Globus pallidus (tissue), 1 donor: ENCODE results near the gene PLEKHA6.
"Not testable (repeated sequence)": the region's sequence is repeated elsewhere in the genome, so short reads cannot be mapped to it uniquely, and the experiment has no call there.

ENCODE experiments used
- DNase-seq: peaks from one replicate; pipeline ENCODE4 v3.0.0-alpha.2; 2015; ENCODE audit warnings: low spot score

Gene PLEKHA6

DNA sequence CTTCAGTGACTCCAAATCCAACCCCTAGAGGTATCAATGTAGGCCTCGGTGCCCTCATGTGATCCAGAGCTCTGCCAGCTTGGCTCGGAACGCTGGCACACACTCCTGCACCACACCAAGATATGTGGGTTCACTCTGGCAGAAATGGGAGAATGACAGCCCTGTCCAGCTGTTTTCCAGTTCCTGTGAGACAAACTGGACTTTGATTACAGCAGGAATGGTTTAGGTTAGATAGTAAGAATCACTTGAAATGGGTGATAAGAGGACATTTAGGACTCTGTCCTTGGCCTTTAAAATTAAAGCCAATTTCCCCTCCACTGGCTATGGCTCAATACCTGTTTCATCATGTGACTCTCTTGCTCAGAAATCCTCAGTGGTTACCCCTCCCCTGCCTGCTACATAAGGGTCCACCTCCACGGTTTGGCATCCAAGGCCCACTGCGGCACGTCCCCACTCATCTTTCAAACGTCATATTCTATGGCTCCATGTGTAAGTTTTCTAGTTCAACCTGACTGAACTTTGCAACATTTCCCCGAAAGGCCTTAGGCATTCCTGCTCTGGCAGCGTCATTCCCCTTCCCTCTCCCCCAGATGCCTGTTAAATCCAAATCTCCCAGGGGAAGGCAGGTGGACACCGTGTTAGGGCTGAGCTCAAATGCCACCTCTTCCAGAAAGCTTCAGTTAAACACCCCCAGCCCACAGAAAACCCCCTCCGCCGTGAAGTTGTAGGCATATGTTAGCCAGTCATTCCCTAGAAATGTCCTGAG is 44.7 kb downstream of the PLEKHA6 start:
- DNase-seq, result no peak

DNA sequence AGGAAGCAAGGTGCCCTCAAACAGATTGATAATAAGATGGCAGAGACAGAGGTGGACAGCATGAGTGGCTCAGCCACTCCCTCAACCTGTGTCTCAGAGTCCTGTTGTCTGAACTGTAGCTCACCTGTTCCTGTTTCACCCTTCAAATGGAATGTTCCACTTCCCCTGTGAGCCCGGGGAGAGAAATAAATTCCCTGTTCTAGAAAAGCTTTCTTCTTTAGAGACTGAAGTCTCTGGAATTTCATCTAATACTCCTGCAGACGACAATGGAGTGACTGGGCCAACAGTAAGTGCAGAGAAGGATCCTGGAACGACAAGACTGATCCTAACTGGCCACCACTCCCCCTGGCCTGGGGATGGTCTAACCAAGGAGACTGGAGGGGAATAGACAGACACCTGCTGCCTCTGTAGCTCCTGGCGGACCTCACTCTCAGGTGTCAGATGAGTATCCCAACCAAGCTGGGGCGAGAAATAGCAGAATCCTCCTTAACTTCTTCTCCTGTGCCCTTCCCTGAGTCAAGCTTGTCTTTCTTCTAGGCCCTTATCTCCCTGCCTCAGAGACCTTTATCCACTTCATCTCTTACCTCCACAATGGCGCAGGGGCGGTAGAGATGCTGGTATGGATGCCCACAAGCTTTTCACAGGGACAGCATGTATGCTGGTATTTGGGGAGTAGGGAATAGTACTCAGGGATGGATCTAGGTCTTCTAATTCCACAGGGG is 45.4 kb downstream of the PLEKHA6 start:
- DNase-seq, result no peak

- DNase-seq, result no peak
Observed at GRCh38 chr1:204313675-204314074, 46.1 kb downstream of the PLEKHA6 start.

- not testable (repeated sequence) for DNase-seq
Observed at GRCh38 chr1:204310970-204311369, 48.8 kb downstream of the PLEKHA6 start.

DNA sequence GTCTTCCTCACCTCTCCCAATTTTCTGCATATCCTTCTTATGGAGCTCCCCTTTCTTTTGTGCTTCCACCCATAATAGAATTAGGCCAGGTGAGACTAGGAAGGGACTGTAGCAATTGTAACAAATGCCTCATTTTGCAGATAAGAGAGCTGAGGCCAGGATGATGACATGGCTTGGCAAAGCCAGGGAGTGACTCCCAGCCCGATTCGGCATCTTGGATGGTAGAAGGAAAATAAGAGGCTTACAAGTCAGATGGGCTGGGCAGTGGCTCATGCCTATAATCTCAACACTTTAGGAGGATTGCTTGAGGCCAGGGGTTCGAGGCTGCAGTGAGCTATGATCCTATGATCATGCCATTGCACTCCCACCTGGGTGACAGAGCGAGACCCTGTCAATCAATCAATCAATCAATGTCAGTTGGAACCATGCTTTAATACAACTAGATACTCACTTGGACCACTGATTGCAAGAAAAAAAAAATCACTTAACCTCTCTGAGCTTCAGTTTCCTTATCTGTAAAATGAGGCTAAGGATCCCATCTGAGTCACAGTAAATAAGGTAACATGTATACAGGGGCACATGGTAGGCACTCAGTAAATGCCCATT is 51.6 kb downstream of the PLEKHA6 start:
- DNase-seq, result no peak

DNA sequence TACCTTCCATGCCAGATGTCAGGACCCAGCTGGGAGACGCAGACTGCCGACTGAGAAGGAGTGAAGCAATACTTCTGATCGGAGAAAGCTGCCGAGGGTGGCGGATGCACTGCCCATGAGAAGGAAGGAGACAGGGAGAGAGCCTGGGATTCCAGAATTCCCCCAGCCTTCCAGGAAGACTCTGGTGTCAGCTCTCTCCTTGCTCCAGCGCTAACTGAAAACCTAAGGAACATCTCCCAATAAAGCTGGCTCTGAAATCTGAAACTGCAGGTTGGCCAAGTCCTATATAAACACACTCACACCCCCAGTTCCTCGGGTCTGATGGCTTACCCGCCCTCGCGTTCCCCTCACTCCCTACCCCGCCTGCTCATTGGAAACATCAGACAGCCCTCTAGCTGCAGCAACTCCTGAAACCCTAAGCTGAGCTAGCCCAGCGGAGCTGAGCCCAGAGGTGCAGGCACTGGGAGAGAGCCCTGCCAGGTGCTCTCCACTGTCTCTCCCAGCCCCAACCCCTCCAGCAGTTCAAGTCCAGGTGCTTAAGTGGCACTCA is 52.3 kb downstream of the PLEKHA6 start:
- DNase-seq, result no peak

DNA sequence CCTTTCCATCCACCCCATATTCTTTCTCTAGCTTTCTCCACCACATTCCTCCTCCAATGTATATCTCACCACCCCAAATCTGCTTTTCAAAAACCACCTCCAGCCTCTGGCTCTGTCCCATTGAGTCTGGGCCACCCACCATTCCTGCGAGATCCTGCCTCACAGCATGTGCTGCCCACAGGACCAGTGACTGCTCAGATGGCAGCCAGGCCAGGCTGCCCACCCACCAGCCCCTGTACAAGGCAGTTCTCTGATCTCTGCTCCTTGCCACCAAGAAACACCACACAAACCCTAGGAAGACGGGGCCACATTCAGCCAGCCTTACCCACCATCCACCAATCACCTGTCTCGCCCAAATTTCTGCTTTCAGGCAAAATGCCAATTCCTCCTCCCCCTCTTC is 53.7 kb downstream of the PLEKHA6 start:
- DNase-seq, result no peak

GRCh38 chr1:204304067-204304466 is 55.7 kb downstream of the PLEKHA6 start:
- DNase-seq, result no peak

GRCh38 chr1:204302769-204303168 is 57.0 kb downstream of the PLEKHA6 start:
- DNase-seq, result no peak

- no peak for DNase-seq
Observed at GRCh38 chr1:204301171-204301957, 58.4 kb downstream of the PLEKHA6 start.

GRCh38 chr1:204299814-204300365 is 59.8 kb downstream of the PLEKHA6 start:
- no peak for DNase-seq

DNA sequence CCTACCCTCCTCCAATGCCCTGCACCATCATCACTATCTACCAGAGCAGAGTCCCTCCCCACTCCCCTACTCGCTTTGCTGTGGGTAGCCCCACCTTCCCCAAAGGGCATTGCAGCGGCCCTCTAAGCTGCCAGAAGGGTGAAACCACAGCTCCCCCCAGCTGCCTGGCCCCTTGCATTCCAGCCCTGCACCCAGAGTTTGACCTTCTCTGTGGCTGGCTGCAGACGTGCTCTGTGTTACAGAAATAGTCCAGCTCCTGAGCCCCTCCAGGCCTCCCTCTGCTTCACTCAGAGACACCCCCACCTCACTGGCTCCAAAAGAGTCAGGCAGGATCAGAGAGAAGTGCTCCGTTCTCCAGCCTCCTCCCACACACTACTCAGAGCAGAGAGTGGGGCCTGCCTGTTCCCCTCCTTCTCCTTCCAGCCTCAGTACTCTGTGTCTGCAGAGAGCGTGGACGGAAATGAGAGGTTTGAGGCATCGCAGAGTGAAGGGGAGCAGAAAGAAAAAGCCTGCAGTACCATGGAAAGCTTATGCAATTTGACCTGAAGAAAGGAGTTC is 63.2 kb downstream of the PLEKHA6 start:
- no peak for DNase-seq

DNA sequence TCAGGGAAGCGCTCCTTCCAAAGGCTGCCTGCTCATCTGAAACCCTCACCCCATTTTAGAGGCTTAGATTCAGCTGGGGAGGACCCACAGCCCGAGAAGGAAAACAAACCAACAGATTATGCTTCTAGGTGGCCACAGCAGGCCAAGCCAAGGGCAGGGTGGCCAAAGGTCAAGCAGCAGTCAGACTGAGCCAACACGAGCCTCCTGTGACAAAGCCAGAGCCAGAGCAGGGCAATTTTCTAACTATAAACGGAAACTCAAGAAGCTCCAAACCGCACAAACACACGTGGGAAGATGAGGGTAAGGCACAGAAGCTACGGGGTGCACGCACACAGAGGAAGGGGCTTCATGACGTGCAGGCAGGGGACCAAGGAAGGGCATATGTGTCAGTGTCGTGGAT is 64.1 kb downstream of the PLEKHA6 start:
- DNase-seq, result no peak

- no peak for DNase-seq
Observed at GRCh38 chr1:204294357-204294756, 65.4 kb downstream of the PLEKHA6 start.

DNA sequence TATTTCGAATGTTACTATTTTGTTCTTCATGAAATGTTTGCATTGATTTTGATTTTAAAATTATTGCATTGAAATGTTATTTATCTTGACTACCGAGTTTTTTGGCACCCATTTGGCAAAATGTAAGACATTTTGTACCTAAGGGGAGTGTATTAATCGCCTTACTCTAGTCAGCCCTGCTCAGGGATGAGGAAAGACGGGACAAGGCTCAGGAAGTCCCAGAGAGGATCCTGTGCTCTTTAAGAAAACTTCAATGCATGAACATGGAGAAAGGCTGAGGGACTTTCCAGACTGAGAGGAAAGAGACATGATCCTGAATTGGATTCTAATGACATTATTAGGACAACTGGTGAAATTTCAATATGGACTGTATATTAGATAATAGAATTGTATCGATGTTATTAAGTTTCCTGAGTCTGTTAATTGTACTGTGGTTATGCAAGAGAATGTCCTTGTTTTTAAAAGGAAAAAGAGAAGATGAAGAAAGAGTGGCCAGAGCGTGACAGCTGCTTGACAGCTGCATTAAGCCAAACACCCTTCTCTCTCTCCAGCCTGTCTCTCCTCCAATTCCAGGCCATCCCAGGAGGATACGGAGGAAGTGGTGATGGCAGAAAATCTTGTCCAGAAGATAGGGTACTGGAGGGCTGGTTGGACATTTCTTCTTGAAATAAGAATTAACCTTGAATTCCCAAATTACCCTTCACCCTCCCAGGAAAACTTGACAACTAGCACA is 66.0 kb downstream of the PLEKHA6 start:
- no peak for DNase-seq

DNA sequence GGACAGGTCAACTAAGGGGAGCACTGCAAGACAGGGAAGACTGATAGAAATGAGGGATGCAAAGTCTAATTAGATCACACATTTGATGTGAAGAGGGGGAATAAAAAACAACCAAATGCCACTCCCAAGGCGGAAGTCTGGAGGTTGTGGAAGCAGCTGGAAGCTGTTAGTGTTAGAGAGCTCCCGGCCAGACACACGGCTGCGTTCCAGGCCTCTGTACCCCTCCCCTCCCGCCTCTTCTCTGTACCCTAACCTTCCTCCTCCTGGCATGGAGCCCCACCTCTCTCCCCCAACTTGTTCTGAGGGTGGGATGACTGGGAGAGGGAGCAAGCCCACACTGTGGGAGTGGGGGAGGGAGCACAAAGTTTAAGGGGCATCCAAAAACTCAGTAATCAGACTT is 67.0 kb downstream of the PLEKHA6 start:
- DNase-seq, result no peak

GRCh38 chr1:204289280-204289679 is 70.4 kb downstream of the PLEKHA6 start:
- no peak for DNase-seq

GRCh38 chr1:204288021-204288588 is 71.6 kb downstream of the PLEKHA6 start:
- DNase-seq, result no peak

- peak; percentile 69 for DNase-seq
Observed at GRCh38 chr1:204287466-204287891, 72.2 kb downstream of the PLEKHA6 start.

DNA sequence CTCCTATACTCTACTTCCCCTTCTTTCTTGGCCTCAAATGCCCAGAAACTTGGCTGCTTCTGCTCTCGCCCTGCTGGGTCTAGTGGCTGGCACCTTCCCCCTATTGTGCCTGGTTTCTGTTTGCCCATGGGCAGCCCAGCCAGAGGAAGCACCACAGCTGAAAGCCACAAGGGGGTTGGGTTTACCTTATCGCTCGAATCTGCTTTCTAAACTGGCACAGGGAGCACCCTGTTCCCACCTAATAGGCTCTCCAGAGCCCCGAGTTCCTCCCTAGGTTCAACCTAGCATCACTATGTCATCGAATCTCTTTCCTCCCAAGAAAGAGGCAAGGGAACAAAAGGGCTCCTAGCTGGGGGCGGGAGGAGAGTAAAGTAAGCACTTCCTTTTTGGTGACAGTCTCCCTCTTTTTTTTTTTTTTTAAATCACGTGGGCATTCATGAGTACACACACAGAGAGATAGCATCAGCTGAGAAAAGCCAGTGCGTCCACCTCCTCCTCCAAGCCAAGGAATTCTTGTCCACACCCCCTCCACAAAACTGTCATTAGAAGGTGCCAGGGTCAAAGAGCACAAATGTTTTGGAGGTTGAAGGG is 72.8 kb downstream of the PLEKHA6 start:
- DNase-seq, result peak; percentile 77
